ENCODE measurements around the gene DENND1B.

DENND1B gene

DNA sequence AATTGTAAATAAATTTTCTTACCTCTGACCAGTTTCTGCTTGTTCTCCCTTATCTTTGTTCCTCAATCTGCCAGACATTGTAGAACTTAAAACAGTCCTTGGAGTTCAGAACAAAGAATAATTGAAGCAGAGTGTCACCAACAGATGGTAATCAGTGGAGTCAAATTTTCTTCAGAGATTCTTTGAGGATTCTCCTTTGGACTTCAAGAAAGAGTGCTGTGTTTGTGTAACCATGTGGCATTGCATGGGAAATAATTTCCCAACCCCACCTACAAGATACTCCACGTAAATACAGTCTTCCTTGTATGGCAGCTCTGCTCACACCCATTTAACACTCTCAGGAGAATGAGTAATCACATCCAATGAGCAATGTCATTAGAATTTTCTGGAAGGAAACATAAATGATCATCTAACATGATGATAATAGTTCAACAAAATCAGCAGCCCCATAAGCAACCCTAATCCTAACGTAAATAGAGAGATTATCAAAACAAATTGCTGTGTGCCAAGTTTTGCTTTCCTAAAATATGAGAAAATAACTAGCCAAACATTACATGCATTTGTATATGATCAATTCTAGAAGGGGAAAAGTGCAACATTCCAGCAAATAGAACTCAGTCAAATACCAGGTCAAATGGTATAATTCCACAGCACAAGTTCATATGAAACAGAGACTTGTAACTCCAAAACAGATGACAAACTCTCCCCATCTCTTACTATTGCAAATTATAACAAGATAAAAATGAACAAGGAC, 6.9 kb upstream of the DENND1B start:
- H3K9me3 ChIP-seq (ENCODE audit: control insufficient read depth, low read length) = no peaks in the 10 kb centered on the region
- H3K9ac ChIP-seq (ENCODE audit: low read length) = no peak overlapping the region
- no peak overlapping the region for H3K4me3 ChIP-seq (ENCODE audit: low read length)
- peaks cover 10% of the 10 kb centered on the region for H3K4me1 ChIP-seq (ENCODE audit: control insufficient read depth, insufficient read depth, low read length)
- H3K27me3 ChIP-seq (ENCODE audit: control insufficient read depth, insufficient read depth, low read length) = no peaks in the 10 kb centered on the region
- no peaks in the 10 kb centered on the region for H3K36me3 ChIP-seq (ENCODE audit: control insufficient read depth, insufficient read depth, low read length)

DNA sequence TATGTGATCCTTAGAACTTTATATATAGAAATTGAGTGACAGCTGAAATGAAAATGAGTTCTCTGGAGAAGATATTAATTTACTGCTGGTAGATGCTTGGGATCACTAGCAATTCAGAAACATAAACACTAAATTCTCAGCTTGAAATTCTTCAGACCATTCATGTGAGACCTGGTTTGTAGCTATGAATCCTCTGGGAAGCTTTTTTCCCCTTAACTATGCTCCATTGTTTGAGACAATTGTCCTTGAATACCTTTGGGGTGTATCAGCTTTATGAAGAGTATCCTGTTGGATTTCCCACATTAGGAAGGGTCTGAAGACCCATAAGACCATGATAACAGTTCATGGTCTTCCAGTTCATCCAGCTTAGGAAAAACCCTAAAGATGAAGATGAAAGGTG, 4.6 kb upstream of the DENND1B start:
- H3K4me1 ChIP-seq (ENCODE audit: control insufficient read depth, insufficient read depth, low read length) = peaks cover 20% of the 10 kb centered on the region
- H3K36me3 ChIP-seq (ENCODE audit: control insufficient read depth, insufficient read depth, low read length) = no peaks in the 10 kb centered on the region
- no peaks in the 10 kb centered on the region for H3K27me3 ChIP-seq (ENCODE audit: control insufficient read depth, insufficient read depth, low read length)
- no peak overlapping the region for H3K9ac ChIP-seq (ENCODE audit: low read length)
- no peak overlapping the region for H3K4me3 ChIP-seq (ENCODE audit: low read length)
- H3K9me3 ChIP-seq (ENCODE audit: control insufficient read depth, low read length) = no peaks in the 10 kb centered on the region

DNA sequence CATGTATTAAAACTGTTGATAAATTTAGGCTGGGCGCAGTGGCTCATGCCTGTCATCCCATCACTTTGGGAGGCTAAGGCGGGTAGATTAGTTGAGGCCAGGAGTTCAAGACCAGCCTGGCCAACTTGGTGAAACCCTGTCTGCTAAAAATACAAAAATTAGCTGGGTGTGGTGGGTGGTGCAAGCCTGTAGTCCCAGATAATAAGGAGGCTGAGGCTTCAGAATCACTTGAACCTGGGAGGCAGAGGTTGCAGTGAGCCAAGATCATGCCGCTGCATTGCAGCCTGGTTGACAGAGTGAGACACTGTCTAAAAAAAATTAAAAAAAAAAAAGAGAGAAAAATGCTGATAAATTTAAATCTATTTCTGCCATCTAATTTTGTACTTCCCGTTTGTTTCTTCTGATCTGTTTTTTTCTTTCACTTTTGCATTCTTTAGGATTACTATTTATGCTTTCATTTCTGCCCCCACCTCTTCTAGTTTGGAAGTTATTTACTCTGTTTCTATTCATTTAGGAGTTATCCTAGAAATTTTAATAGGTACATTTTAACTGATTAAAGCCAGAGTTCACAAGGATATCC, 3.2 kb upstream of the DENND1B start:
- Histone ChIP-seq H3K9me3 (ENCODE audit: control insufficient read depth, low read length) (no peaks in the 10 kb centered on the region), H3K36me3 (ENCODE audit: control insufficient read depth, insufficient read depth, low read length) (no peaks in the 10 kb centered on the region), H3K27me3 (ENCODE audit: control insufficient read depth, insufficient read depth, low read length) (no peaks in the 10 kb centered on the region), H3K9ac (ENCODE audit: low read length) (no peak overlapping the region), H3K4me3 (ENCODE audit: low read length) (no peak overlapping the region), H3K4me1 (ENCODE audit: control insufficient read depth, insufficient read depth, low read length) (peaks cover 19% of the 10 kb centered on the region)

DNA sequence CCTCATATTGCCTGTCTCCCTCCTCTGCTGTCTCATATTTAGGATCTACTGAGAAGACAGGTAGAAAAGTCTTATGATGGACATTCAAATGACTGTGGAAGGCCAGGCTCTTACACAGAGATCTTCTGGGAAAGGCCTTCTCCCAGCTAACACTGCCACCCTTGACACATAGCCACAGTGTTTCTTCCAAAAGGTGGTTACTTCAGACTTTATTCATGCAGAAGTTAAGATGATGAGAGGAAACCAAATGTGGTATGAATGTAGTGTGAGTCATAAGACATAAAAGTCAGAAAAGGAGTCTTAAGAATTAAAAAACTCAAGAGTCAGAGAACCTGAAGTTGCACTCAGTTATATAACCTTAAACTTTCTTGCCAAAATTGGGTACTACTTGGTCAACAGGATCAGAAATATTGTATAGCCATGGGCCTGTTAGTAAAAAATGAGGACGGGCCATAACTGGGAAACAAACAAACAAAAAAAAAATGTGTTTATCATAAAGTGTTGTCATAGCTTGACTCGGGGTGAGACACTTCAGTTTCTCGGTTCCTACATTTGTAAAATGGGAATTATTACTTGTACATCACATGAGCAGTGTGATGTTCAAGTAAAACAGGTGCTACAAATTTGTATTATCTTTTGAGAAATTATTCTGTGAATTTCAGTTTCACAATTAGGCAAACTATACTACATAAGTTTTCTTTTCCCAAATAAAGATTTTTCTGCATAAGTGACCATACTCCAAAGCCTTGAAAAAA, 1.2 kb upstream of the DENND1B start:
- Histone ChIP-seq H3K4me3 (ENCODE audit: low read length) (no peak overlapping the region), H3K36me3 (ENCODE audit: control insufficient read depth, insufficient read depth, low read length) (no peaks in the 10 kb centered on the region), H3K9ac (ENCODE audit: low read length) (peak overlapping the region; percentile 88), H3K27me3 (ENCODE audit: control insufficient read depth, insufficient read depth, low read length) (no peaks in the 10 kb centered on the region), H3K9me3 (ENCODE audit: control insufficient read depth, low read length) (no peaks in the 10 kb centered on the region), H3K4me1 (ENCODE audit: control insufficient read depth, insufficient read depth, low read length) (peaks cover 14% of the 10 kb centered on the region)

DNA sequence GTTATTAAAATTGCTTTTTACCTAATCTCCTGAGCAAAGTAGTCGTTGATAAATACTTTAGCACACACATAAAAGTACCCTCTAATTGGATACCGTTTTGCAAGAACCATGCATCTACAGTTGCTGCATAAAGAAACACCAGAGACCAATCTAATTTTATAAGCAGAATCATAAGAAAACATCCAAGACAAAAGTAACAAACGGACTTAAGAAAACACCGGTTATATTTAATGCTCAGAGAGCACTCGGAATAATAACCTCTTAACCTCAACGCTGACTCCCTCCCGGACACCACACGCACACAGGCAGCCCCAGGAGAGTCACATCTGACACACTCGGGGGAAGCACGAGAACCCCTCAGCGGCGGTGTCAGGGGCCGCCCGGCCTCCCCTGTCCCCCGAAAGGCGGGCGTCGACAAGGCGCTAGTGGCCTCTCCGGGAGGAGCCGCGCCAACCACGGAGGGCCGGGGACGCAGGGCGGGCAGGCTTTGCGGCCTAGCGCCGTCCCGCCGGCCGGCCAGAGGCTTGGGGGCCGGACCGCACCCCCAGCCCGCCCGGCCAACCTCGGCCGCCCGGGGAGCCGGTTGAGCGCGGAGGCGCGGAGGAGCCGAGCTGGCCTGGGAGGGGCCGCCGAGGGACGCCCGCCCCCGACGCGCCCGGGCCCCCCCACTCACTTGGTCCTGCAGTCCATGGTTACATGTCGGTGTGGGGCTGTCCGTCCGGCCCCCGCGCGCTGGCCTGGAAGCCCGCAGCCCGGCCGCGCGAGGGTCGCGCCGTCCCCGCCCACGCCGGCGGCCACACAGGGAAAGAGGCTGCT, 606 bp downstream of the DENND1B start:
- Histone ChIP-seq H3K9me3 (ENCODE audit: control insufficient read depth, low read length) (no peaks in the 10 kb centered on the region), H3K27me3 (ENCODE audit: control insufficient read depth, insufficient read depth, low read length) (no peaks in the 10 kb centered on the region), H3K36me3 (ENCODE audit: control insufficient read depth, insufficient read depth, low read length) (no peaks in the 10 kb centered on the region), H3K4me3 (ENCODE audit: low read length) (peak overlapping the region; percentile 68), H3K4me1 (ENCODE audit: control insufficient read depth, insufficient read depth, low read length) (peaks cover 14% of the 10 kb centered on the region), H3K9ac (ENCODE audit: low read length) (peak overlapping the region; percentile 88)

DNA sequence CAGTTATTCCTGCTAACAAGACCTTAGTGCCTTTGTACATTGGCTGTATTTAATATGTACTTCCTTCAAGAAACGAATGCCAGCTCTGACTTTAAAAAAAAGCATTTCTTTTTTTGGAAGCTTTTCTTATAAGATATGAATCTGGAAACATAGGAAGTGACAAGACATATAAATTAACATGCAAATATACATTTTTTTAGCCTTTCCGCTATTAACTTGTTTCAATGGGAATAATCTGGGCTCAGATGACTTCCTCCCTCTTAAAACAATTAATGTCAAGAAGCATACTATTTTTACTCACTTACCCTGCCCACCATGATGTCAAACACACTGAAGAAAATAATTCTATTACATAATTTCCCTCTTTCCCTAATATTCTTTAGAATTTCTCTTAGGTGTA, 1.4 kb downstream of the DENND1B start:
- Histone ChIP-seq H3K36me3 (ENCODE audit: control insufficient read depth, insufficient read depth, low read length) (no peaks in the 10 kb centered on the region), H3K4me3 (ENCODE audit: low read length) (no peak overlapping the region), H3K9me3 (ENCODE audit: control insufficient read depth, low read length) (no peaks in the 10 kb centered on the region), H3K9ac (ENCODE audit: low read length) (peak overlapping the region; percentile 88), H3K27me3 (ENCODE audit: control insufficient read depth, insufficient read depth, low read length) (no peaks in the 10 kb centered on the region), H3K4me1 (ENCODE audit: control insufficient read depth, insufficient read depth, low read length) (peaks cover 14% of the 10 kb centered on the region)

DNA sequence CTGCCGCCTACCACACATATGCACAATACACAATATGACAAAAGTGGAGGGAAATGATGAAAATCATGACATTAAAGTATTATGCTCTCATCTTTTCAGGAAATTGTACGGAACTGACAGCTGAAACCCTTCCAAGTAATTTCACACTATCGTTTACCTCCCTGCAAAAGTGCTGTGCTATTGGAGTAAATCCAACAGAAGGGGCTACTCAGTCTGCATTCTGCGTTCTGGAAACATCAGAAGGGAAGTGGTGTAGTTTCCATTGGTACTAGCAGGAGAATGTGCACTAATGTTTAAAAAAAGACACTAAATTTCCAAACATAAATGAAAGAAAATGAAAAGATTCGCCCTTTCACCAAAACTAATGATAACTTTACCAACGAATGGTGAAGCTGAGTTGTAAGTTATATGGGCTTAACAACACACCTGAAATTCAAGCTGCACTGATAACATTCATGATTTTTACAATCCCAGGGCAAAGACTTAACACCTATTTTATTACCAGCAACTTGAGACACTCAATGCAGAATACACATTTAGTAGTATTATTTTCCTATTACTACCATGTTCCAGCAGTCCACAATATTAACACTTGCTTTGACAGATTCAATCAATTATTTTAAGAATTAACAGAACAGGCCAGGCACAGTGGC, 3.2 kb downstream of the DENND1B start:
- peaks cover 14% of the 10 kb centered on the region for H3K4me1 ChIP-seq (ENCODE audit: control insufficient read depth, insufficient read depth, low read length)
- no peaks in the 10 kb centered on the region for H3K27me3 ChIP-seq (ENCODE audit: control insufficient read depth, insufficient read depth, low read length)
- H3K4me3 ChIP-seq (ENCODE audit: low read length) = no peak overlapping the region
- H3K9me3 ChIP-seq (ENCODE audit: control insufficient read depth, low read length) = no peaks in the 10 kb centered on the region
- no peaks in the 10 kb centered on the region for H3K36me3 ChIP-seq (ENCODE audit: control insufficient read depth, insufficient read depth, low read length)
- no peak overlapping the region for H3K9ac ChIP-seq (ENCODE audit: low read length)

DNA sequence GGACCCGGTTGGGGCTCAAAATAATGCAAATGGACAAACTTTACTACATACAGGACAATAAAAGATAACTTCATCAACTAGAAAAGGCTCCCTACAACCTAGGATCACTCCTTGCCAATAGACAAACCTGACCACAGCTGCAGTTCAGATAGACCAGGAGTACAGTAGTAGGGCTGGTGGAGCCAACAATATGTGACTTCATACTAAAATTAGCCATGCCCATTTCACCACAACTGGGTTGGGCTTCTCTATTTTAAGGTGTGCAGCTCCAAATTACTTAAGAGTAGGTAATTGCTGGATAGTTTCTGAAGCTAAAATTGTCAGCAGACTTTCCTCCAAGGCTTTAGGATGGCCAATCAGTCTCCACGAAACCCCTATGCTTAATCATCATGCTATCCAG, 3.9 kb downstream of the DENND1B start:
- no peak overlapping the region for H3K9ac ChIP-seq (ENCODE audit: low read length)
- no peak overlapping the region for H3K4me3 ChIP-seq (ENCODE audit: low read length)
- no peaks in the 10 kb centered on the region for H3K27me3 ChIP-seq (ENCODE audit: control insufficient read depth, insufficient read depth, low read length)
- peaks cover 13% of the 10 kb centered on the region for H3K4me1 ChIP-seq (ENCODE audit: control insufficient read depth, insufficient read depth, low read length)
- H3K9me3 ChIP-seq (ENCODE audit: control insufficient read depth, low read length) = no peaks in the 10 kb centered on the region
- no peaks in the 10 kb centered on the region for H3K36me3 ChIP-seq (ENCODE audit: control insufficient read depth, insufficient read depth, low read length)

DNA sequence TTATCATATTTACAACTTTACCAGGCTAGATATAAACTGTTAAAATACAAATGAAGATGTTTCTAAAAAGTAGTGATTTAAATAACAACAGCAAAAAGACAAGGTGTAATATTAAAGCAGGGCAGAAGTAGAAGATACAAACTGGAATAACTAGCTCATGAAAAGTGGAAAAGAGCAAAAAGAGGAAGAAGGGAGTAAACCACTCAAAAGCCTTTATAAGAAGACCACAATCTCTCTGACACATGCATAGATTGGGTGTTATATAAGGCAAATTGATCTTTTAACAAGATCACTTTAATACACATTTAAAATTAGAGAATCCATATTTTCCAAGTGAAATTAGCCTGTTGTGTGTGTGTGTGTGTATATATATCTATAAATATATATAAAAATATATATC, 5.0 kb downstream of the DENND1B start:
- Histone ChIP-seq H3K4me3 (ENCODE audit: low read length) (no peak overlapping the region), H3K36me3 (ENCODE audit: control insufficient read depth, insufficient read depth, low read length) (no peaks in the 10 kb centered on the region), H3K9ac (ENCODE audit: low read length) (no peak overlapping the region), H3K27me3 (ENCODE audit: control insufficient read depth, insufficient read depth, low read length) (no peaks in the 10 kb centered on the region), H3K4me1 (ENCODE audit: control insufficient read depth, insufficient read depth, low read length) (peaks cover 3% of the 10 kb centered on the region), H3K9me3 (ENCODE audit: control insufficient read depth, low read length) (no peaks in the 10 kb centered on the region)

DNA sequence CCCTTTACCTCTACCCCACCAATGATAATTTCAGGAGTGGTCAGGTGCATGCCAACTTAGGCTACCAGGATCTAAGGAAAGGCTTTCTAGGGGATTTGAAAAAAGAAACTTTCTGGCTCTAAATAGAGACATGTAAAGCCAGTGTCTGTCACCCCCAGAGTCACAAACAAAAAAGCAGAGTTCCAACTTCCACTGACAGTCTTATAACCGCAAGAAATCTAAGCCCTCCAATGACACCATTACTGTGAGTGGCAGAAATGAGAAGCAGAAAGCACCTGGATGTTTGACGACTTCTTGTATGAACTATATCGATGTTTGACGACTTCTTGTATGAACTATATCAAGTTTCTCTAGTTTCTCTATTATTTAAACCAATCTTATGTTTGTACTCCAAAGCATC, 6.0 kb downstream of the DENND1B start:
- no peak overlapping the region for H3K4me3 ChIP-seq (ENCODE audit: low read length)
- H3K4me1 ChIP-seq (ENCODE audit: control insufficient read depth, insufficient read depth, low read length) = peaks cover 3% of the 10 kb centered on the region

DNA sequence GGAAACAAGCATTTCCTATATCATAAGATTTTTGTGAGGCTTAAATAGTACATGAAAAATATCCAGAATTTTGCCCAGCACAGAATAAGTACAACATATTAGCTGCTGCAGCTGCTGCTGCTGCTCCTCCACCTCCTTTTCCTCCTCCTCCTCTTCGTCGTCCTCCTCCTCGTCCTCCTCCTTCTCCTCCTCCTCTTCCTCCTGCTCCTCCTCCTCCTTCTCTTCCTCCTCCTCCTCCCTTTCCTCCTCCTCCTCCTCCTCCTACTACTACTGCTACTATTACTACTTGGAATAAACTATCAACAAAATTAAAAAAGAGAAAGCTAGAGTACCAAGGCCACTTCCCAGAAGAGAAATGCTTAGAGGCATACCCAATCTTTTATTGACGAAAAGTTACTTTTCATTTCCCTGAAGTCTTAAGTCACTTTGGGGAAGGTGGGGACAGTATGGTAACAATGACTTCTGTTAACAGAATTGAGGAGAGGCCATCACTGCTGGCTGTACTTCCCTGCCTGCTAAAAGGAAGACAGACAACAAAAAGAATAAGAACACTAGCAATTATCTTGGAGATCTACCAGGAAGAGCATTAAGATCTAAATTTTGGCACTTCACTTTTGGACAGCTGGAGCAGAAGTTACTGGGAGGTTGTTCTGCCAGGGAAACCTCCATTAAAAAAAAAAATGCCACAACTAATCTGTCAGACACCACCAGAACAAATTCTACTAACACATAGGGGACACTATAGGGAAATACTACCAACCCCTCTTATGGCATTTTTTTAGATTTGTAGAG, 7.1 kb downstream of the DENND1B start:
- H3K36me3 ChIP-seq (ENCODE audit: control insufficient read depth, insufficient read depth, low read length) = no peaks in the 10 kb centered on the region
- H3K4me1 ChIP-seq (ENCODE audit: control insufficient read depth, insufficient read depth, low read length) = peaks cover 7% of the 10 kb centered on the region
- H3K4me3 ChIP-seq (ENCODE audit: low read length) = no peak overlapping the region
- no peaks in the 10 kb centered on the region for H3K27me3 ChIP-seq (ENCODE audit: control insufficient read depth, insufficient read depth, low read length)
- no peaks in the 10 kb centered on the region for H3K9me3 ChIP-seq (ENCODE audit: control insufficient read depth, low read length)
- H3K9ac ChIP-seq (ENCODE audit: low read length) = no peak overlapping the region

More for the DNA sequence above, 6.0 kb downstream of the DENND1B start:
- Histone ChIP-seq H3K9ac (ENCODE audit: low read length) (no peak overlapping the region), H3K27me3 (ENCODE audit: control insufficient read depth, insufficient read depth, low read length) (no peaks in the 10 kb centered on the region), H3K36me3 (ENCODE audit: control insufficient read depth, insufficient read depth, low read length) (no peaks in the 10 kb centered on the region), H3K9me3 (ENCODE audit: control insufficient read depth, low read length) (no peaks in the 10 kb centered on the region)

Measured in mucosa of stomach (tissue), 1 donor.